Neuronal stem cell (in vitro differentiated cells): ENCODE data around the gene OSBPL3.

ENCODE experiments used
- DNase-seq: peaks from one replicate; pipeline ENCODE4 v3.0.0-alpha.2; 2013; ENCODE audit warnings: low spot score
- H2AFZ ChIP-seq: one replicate; pipeline ENCODE4 v1.6.1; 2013; ENCODE audit warnings: mild to moderate bottlenecking, low read length, inconsistent platforms
- H2AK5ac ChIP-seq: 2 replicates; pipeline ENCODE4 v1.6.1; 2013; ENCODE audit warnings: low read depth, mild to moderate bottlenecking, inconsistent platforms, low read length, moderate library complexity, mixed read lengths
- H2BK120ac ChIP-seq: 2 replicates; pipeline ENCODE4 v1.6.1; 2013; ENCODE audit warnings: low read depth, mild to moderate bottlenecking, inconsistent platforms, low read length, moderate library complexity, mixed read lengths
- H2BK12ac ChIP-seq: one replicate; pipeline ENCODE4 v1.6.1; 2013; ENCODE audit warnings: low read length, inconsistent platforms
- H2BK15ac ChIP-seq: 2 replicates; pipeline ENCODE4 v1.6.1; 2013; ENCODE audit warnings: mild to moderate bottlenecking, low read length, inconsistent platforms, mixed read lengths
- H2BK5ac ChIP-seq: one replicate; pipeline ENCODE4 v1.6.1; 2013; ENCODE audit warnings: inconsistent platforms, mild to moderate bottlenecking, low read length, moderate library complexity
- H3K14ac ChIP-seq: one replicate; pipeline ENCODE4 v1.6.1; 2013; ENCODE audit warnings: low read length, inconsistent platforms
- H3K18ac ChIP-seq: 2 replicates; pipeline ENCODE4 v1.6.1; 2013; ENCODE audit warnings: low read length, inconsistent platforms
- H3K23ac ChIP-seq: 2 replicates; pipeline ENCODE4 v1.6.1; 2013; ENCODE audit warnings: low read depth, mild to moderate bottlenecking, mixed read lengths, low read length, inconsistent platforms; ENCODE audit not compliant: poor library complexity
- H3K27ac ChIP-seq: replicated peaks from 3 replicates; pipeline ENCODE4 v1.5.1; 2013; ENCODE audit warnings: low read length, inconsistent platforms
- H3K27me3 ChIP-seq, 3 experiments: 2 replicates each; pipeline ENCODE4 v1.6.1; 2013; ENCODE audit warnings: low read length in 3 of 3, mild to moderate bottlenecking in 2 of 3, inconsistent platforms in 1 of 3, low read depth in 1 of 3, mixed read lengths in 1 of 3, moderate library complexity in 1 of 3; ENCODE audit not compliant: control insufficient read depth in 3 of 3, insufficient read depth in 3 of 3
- H3K36me3 ChIP-seq, 2 donors: replicated peaks in 1 of 2; 2 replicates each; pipeline ENCODE4 v1.6.1; 2013; ENCODE audit warnings: low read length in 2 of 2; ENCODE audit not compliant: control insufficient read depth in 2 of 2, insufficient read depth in 2 of 2
- H3K4ac ChIP-seq: 2 replicates; pipeline ENCODE4 v1.6.1; 2013; ENCODE audit warnings: inconsistent platforms, mild to moderate bottlenecking, low read length, moderate library complexity
- H3K4me1 ChIP-seq, 2 donors: 1 replicate in 1 of 2; 2 replicates in 1 of 2; pipeline ENCODE4 v1.6.1; 2013; ENCODE audit warnings: low read length in 2 of 2, low read depth in 1 of 2; ENCODE audit not compliant: control insufficient read depth in 2 of 2, insufficient read depth in 1 of 2
- H3K4me2 ChIP-seq: one replicate; pipeline ENCODE4 v1.6.1; 2013; ENCODE audit warnings: mild to moderate bottlenecking, low read length, inconsistent platforms; ENCODE audit not compliant: insufficient read depth, poor library complexity, severe bottlenecking
- H3K4me3 ChIP-seq, 2 donors: 2 replicates each; pipeline ENCODE4 v1.5.1; 2013; ENCODE audit warnings: low read length in 2 of 2, mild to moderate bottlenecking in 2 of 2, inconsistent platforms in 1 of 2, moderate library complexity in 1 of 2
- H3K79me1 ChIP-seq: one replicate; pipeline ENCODE4 v1.6.1; 2013; ENCODE audit warnings: low read depth, mild to moderate bottlenecking, inconsistent platforms, low read length, moderate library complexity
- H3K9ac ChIP-seq: one replicate; pipeline ENCODE4 v1.6.1; 2013; ENCODE audit warnings: mild to moderate bottlenecking, low read depth, low read length, inconsistent platforms; ENCODE audit not compliant: poor library complexity
- H3K9me3 ChIP-seq, 2 donors: replicated peaks in 1 of 2; 2 replicates each; pipeline versions ENCODE3 to v1.6.1; 2013; ENCODE audit warnings: low read length in 2 of 2, mild to moderate bottlenecking in 2 of 2, inconsistent platforms in 1 of 2, low read depth in 1 of 2, mixed read lengths in 1 of 2, moderate library complexity in 1 of 2; ENCODE audit not compliant: control insufficient read depth in 2 of 2, insufficient read depth in 1 of 2
- H4K8ac ChIP-seq: one replicate; pipeline ENCODE4 v1.6.1; 2013; ENCODE audit warnings: low read depth, mild to moderate bottlenecking, inconsistent platforms, low read length, moderate library complexity
- H4K91ac ChIP-seq: one replicate; pipeline ENCODE4 v1.6.1; 2013; ENCODE audit warnings: low read length, low read depth, mild to moderate bottlenecking, inconsistent platforms; ENCODE audit not compliant: poor library complexity
- WGBS, 2 donors: extraction: QIAGEN DNeasy Blood & Tissue Kit; methylation state at CpG; one replicate each; pipeline ENCODE4 v1.1.7; 2013; ENCODE audit warnings: missing lambda C conversion rate in 2 of 2, mixed read lengths in 1 of 2; ENCODE audit not compliant: insufficient read length in 2 of 2, insufficient replicate concordance in 1 of 2; ENCODE audit errors: extremely low coverage in 2 of 2; 5-methylcytosine and 5-hydroxymethylcytosine counted together

OSBPL3 gene

GRCh38 chr7:24894429-24895221 is 85.4 kb downstream of the OSBPL3 start:
- Histone ChIP-seq H3K4me1 (peaks cover 0 to 10% of the 10 kb centered on the region in 2 donors), H3K4me2 (peak overlapping the region; percentile 32), H3K9me3 (no peaks in the 10 kb centered on the region), H3K14ac (no peak overlapping the region), H2BK120ac (no peak overlapping the region), H2AK5ac (no peak overlapping the region), H3K79me1 (no peaks in the 10 kb centered on the region), H3K27ac (peak overlapping the region; percentile 77), H3K4ac (no peak overlapping the region), H3K36me3 (peaks cover 0 to 26% of the 10 kb centered on the region in 2 donors), H4K8ac (no peak overlapping the region), H3K27me3 (no peaks in the 10 kb centered on the region), H4K91ac (no peak overlapping the region), H3K23ac (no peak overlapping the region), H2BK15ac (no peak overlapping the region), H2AFZ (no peak overlapping the region), H3K18ac (no peak overlapping the region), H3K4me3 (no peak overlapping the region), H2BK12ac (no peak overlapping the region), H2BK5ac (no peak overlapping the region), H3K9ac (no peak overlapping the region)
- peak; percentile 37 for DNase-seq
- WGBS, 2 donors = no CpG with 5 or more reads among the region's 7 CpGs

- H2AK5ac ChIP-seq = no peak overlapping the region
- no peak overlapping the region for H2BK5ac ChIP-seq
- H3K79me1 ChIP-seq = no peaks in the 10 kb centered on the region
- no CpG with 5 or more reads among the region's 3 CpGs for WGBS, 2 donors
- H2BK15ac ChIP-seq = no peak overlapping the region
- H2BK12ac ChIP-seq = no peak overlapping the region
- H3K27me3 ChIP-seq = no peaks in the 10 kb centered on the region
- H4K91ac ChIP-seq = no peak overlapping the region
- no peak for DNase-seq
- H3K9ac ChIP-seq = no peak overlapping the region
- H3K27ac ChIP-seq = no peak overlapping the region
- no peak overlapping the region for H3K4me3 ChIP-seq
- no peak overlapping the region for H3K14ac ChIP-seq
- no peak overlapping the region for H3K4ac ChIP-seq
- no peaks in the 10 kb centered on the region for H3K9me3 ChIP-seq
- no peak overlapping the region for H3K18ac ChIP-seq
- H3K36me3 ChIP-seq = peaks cover 0 to 37% of the 10 kb centered on the region in 2 donors
- H3K4me1 ChIP-seq = peaks cover 0 to 10% of the 10 kb centered on the region in 2 donors
- no peak overlapping the region for H2AFZ ChIP-seq
- no peak overlapping the region for H2BK120ac ChIP-seq
- no peak overlapping the region for H4K8ac ChIP-seq
- no peak overlapping the region for H3K4me2 ChIP-seq
- no peak overlapping the region for H3K23ac ChIP-seq
These were observed 88.7 kb downstream of the OSBPL3 start for GRCh38 chr7:24891311-24891735.

- no peak overlapping the region for H2AFZ ChIP-seq
- H3K14ac ChIP-seq = no peak overlapping the region
- H3K4me1 ChIP-seq = peaks cover under 1 to 2% of the 10 kb centered on the region in 2 donors
- H2BK12ac ChIP-seq = no peak overlapping the region
- no peaks in the 10 kb centered on the region for H3K9me3 ChIP-seq
- H2BK120ac ChIP-seq = no peak overlapping the region
- H3K36me3 ChIP-seq = peaks cover 0 to 44% of the 10 kb centered on the region in 2 donors
- no CpG with 5 or more reads among the region's 1 CpG for WGBS, 2 donors
- no peak overlapping the region for H2BK15ac ChIP-seq
- H3K9ac ChIP-seq = no peak overlapping the region
- H4K8ac ChIP-seq = no peak overlapping the region
- H2BK5ac ChIP-seq = no peak overlapping the region
- H3K18ac ChIP-seq = no peak overlapping the region
- H3K4ac ChIP-seq = no peak overlapping the region
- no peaks in the 10 kb centered on the region for H3K79me1 ChIP-seq
- no peak overlapping the region for H4K91ac ChIP-seq
- no peak overlapping the region for H3K4me2 ChIP-seq
- H3K27me3 ChIP-seq = no peaks in the 10 kb centered on the region
- H3K4me3 ChIP-seq = no peak overlapping the region
- no peak overlapping the region for H3K27ac ChIP-seq
- DNase-seq = no peak
- no peak overlapping the region for H3K23ac ChIP-seq
- no peak overlapping the region for H2AK5ac ChIP-seq
These were observed 90.4 kb downstream of the OSBPL3 start for GRCh38 chr7:24889611-24890010.

- H3K79me1 ChIP-seq = no peaks in the 10 kb centered on the region
- no peak overlapping the region for H3K27ac ChIP-seq
- peaks cover 2 to 7% of the 10 kb centered on the region in 2 donors for H3K4me1 ChIP-seq
- no peak overlapping the region for H3K23ac ChIP-seq
- H2AK5ac ChIP-seq = no peak overlapping the region
- H3K4me3 ChIP-seq = no peak overlapping the region
- no peak overlapping the region for H4K91ac ChIP-seq
- H3K4ac ChIP-seq = no peak overlapping the region
- H3K9me3 ChIP-seq = no peaks in the 10 kb centered on the region
- no peak overlapping the region for H2BK15ac ChIP-seq
- no peak overlapping the region for H2BK120ac ChIP-seq
- no peak for DNase-seq
- no peak overlapping the region for H4K8ac ChIP-seq
- H3K18ac ChIP-seq = no peak overlapping the region
- H3K4me2 ChIP-seq = no peak overlapping the region
- H3K9ac ChIP-seq = no peak overlapping the region
- no peaks in the 10 kb centered on the region for H3K27me3 ChIP-seq
- no peak overlapping the region for H2BK12ac ChIP-seq
- H2BK5ac ChIP-seq = no peak overlapping the region
- no peak overlapping the region for H3K14ac ChIP-seq
- peaks cover 0 to 51% of the 10 kb centered on the region in 2 donors for H3K36me3 ChIP-seq
- no peak overlapping the region for H2AFZ ChIP-seq
These were observed 91.3 kb downstream of the OSBPL3 start for GRCh38 chr7:24888653-24889052.
